ENCODE results near the gene PLXNA2.

Gene PLXNA2

GRCh38 chr1:208268541-208269337 lies 24.6 kb upstream of the PLXNA2 start:
- DNase-seq (ENCODE audit: low read depth in 2 of 2): no peak

GRCh38 chr1:208265525-208265924 lies 21.3 kb upstream of the PLXNA2 start:
- DNase-seq (ENCODE audit: low read depth in 2 of 2): no peak

GRCh38 chr1:208265122-208265469 lies 20.9 kb upstream of the PLXNA2 start:
- DNase-seq (ENCODE audit: low read depth in 2 of 2): no peak

- no peak for DNase-seq (ENCODE audit: low read depth in 2 of 2)
Measured at GRCh38 chr1:208264469-208265121, 20.4 kb upstream of the PLXNA2 start.

- DNase-seq (ENCODE audit: low read depth in 2 of 2): no peak
Measured at GRCh38 chr1:208261874-208262273, 17.7 kb upstream of the PLXNA2 start.

GRCh38 chr1:208258277-208258676 lies 14.1 kb upstream of the PLXNA2 start:
- no peak for DNase-seq (ENCODE audit: low read depth in 2 of 2)

- DNase-seq (ENCODE audit: low read depth in 2 of 2): no peak
Measured at GRCh38 chr1:208257351-208257750, 13.2 kb upstream of the PLXNA2 start.

GRCh38 chr1:208256556-208256955 lies 12.4 kb upstream of the PLXNA2 start:
- DNase-seq (ENCODE audit: low read depth in 2 of 2): no peak

- DNase-seq (ENCODE audit: low read depth in 2 of 2): no peak
Measured at GRCh38 chr1:208256091-208256490, 11.9 kb upstream of the PLXNA2 start.

- DNase-seq (ENCODE audit: low read depth in 2 of 2): no peak
Measured at GRCh38 chr1:208254862-208255261, 10.7 kb upstream of the PLXNA2 start.

GRCh38 chr1:208254376-208254775 lies 10.2 kb upstream of the PLXNA2 start:
- no peak for DNase-seq (ENCODE audit: low read depth in 2 of 2)

- no peak for DNase-seq (ENCODE audit: low read depth in 2 of 2)
Measured at GRCh38 chr1:208252836-208253576, 8.8 kb upstream of the PLXNA2 start.

- DNase-seq (ENCODE audit: low read depth in 2 of 2): no peak
Measured at GRCh38 chr1:208251911-208252835, 8.0 kb upstream of the PLXNA2 start.

- DNase-seq (ENCODE audit: low read depth in 2 of 2): no peak
Measured at GRCh38 chr1:208251015-208251414, 6.8 kb upstream of the PLXNA2 start.

- DNase-seq (ENCODE audit: low read depth in 2 of 2): no peak
Measured at GRCh38 chr1:208250613-208251012, 6.4 kb upstream of the PLXNA2 start.

- no peak for DNase-seq (ENCODE audit: low read depth in 2 of 2)
Measured at GRCh38 chr1:208248991-208249696, 5.0 kb upstream of the PLXNA2 start.

- DNase-seq (ENCODE audit: low read depth in 2 of 2): no peak
Measured at GRCh38 chr1:208248307-208248801, 4.2 kb upstream of the PLXNA2 start.

GRCh38 chr1:208247696-208248095 lies 3.5 kb upstream of the PLXNA2 start:
- no peak for DNase-seq (ENCODE audit: low read depth in 2 of 2)

- peak; percentile 75 to 76 for DNase-seq (ENCODE audit: low read depth in 2 of 2)
Measured at GRCh38 chr1:208245185-208245705, 1.1 kb upstream of the PLXNA2 start.

- DNase-seq (ENCODE audit: low read depth in 2 of 2): no peak
Measured at GRCh38 chr1:208243527-208243966, 637 bp downstream of the PLXNA2 start.

Data from stimulated activated CD4-positive, alpha-beta T cell treated with anti-CD3 and anti-CD28 coated beads, Interleukin-4, amount 100 ng/mL, for 48 hours (primary cell).